H1 (cell line): ENCODE measurements around the gene MACROD2.

Source experiments
- HDAC2 ChIP-seq, 2 experiments: fragments of 300-600 bp in 1 of 2; sonication (generic) in 1 of 2; IDR thresholded peaks; 2 replicates each; pipeline ENCODE4 v1.6.1; 2011 to 2012; ENCODE audit warnings: low read depth in 2 of 2, low read length in 2 of 2, mild to moderate bottlenecking in 2 of 2, moderate library complexity in 2 of 2, borderline replicate concordance in 1 of 2, inconsistent platforms in 1 of 2
- POU5F1 ChIP-seq: IDR thresholded peaks from 2 replicates; pipeline ENCODE4 v1.6.1; 2011; ENCODE audit warnings: low read depth, mild to moderate bottlenecking, low read length, moderate library complexity
- TAF1 ChIP-seq: IDR thresholded peaks from 2 replicates; pipeline ENCODE4 v1.6.1; 2011; ENCODE audit warnings: mild to moderate bottlenecking, low read depth, low read length
- TF ChIP-seq, protein P1 (sequence below), 3 experiments: IDR thresholded peaks; 1 replicate in 2 of 3; 2 replicates in 1 of 3; pipeline versions ENCODE4 v1.5.1 to v1.6.1; 2011; ENCODE audit warnings: low read length in 3 of 3, mild to moderate bottlenecking in 3 of 3, inconsistent platforms in 2 of 3, low read depth in 1 of 3, moderate library complexity in 1 of 3; ENCODE audit not compliant: insufficient read depth in 1 of 3; ENCODE audit errors: control extremely low read depth in 1 of 3

- TF ChIP-seq, protein P1, sequence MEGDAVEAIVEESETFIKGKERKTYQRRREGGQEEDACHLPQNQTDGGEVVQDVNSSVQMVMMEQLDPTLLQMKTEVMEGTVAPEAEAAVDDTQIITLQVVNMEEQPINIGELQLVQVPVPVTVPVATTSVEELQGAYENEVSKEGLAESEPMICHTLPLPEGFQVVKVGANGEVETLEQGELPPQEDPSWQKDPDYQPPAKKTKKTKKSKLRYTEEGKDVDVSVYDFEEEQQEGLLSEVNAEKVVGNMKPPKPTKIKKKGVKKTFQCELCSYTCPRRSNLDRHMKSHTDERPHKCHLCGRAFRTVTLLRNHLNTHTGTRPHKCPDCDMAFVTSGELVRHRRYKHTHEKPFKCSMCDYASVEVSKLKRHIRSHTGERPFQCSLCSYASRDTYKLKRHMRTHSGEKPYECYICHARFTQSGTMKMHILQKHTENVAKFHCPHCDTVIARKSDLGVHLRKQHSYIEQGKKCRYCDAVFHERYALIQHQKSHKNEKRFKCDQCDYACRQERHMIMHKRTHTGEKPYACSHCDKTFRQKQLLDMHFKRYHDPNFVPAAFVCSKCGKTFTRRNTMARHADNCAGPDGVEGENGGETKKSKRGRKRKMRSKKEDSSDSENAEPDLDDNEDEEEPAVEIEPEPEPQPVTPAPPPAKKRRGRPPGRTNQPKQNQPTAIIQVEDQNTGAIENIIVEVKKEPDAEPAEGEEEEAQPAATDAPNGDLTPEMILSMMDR (IDR thresholded peaks at IDR 0.05; ENCODE audit: control extremely low read depth in 1 of 3, insufficient read depth in 1 of 3, low read depth in 1 of 3, low read length in 3 of 3): no peak
- TF ChIP-seq POU5F1 (no peak), HDAC2 (IDR thresholded peaks at IDR 0.05; ENCODE audit: borderline replicate concordance in 1 of 2, low read depth in 2 of 2, low read length in 2 of 2) (no peak), TAF1 (no peak)
These were observed 1744.9 kb downstream of the MACROD2 start for GRCh38 chr20:15740046-15740775.
